PC-3 (cell line): ENCODE results near the gene ZNF672.

Experiments used
- EZH2 ChIP-seq: fragments of 300-600 bp; sonication (generic); IDR thresholded peaks from one replicate; pipeline ENCODE4 v1.6.1; 2017; ENCODE audit warnings: antibody characterized with exemption, mild to moderate bottlenecking, low read length; ENCODE audit not compliant: unreplicated experiment
- EZH2phosphoT487 ChIP-seq: fragments of 300-600 bp; sonication (generic); IDR thresholded peaks from 2 replicates; pipeline ENCODE4 v1.6.1; 2018; ENCODE audit warnings: mild to moderate bottlenecking, antibody characterized with exemption, low read length, borderline replicate concordance

GRCh38 chr1:248815407-248816034 lies 22.5 kb upstream of the ZNF672 start:
- TF ChIP-seq EZH2 (no peak), EZH2phosphoT487 (no peak)
